ENCODE results near the gene TTC4.

DNA sequence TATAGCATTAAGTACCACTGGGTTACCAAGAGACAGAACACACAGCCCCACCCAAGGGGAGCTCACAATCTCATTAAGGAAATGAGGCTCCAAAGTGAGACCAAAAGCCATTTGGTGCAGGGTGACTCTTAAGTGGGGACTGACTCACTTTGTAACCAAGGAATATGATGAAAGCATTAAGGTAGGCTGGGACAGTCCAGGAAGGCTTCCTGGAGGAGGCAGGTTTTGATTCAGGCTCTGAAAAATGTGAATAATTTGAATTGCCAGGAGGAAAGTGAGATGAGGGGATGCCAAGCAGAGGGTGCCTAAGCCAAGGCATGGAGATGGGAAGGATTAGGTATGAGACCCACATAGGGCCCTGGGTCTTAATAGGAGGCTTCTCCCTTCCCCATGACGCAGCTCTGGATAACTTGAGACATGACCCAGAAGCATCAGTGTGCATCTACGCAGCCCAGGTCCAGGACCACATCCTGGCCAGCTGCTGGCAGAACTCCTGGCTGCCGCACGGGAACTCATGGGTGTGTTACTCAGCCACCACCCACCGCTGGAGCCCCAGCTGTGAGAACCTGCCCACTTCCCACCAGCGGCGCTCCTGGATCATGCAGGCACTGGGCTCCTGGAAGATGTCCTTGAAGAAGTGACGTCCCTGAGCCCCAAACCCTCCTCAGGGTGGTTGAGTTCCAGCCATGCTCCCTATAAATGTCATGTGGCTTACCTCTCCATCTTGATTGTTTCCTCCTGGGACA, 5.9 kb upstream of the TTC4 start:
- TF ChIP-seq GATA2 (IDR thresholded peaks at IDR 0.05; ENCODE audit: low read depth, low read length) (no peak), GATA3 (IDR thresholded peaks at IDR 0.05; ENCODE audit: low read depth, low read length) (no peak)
